Osteocyte (in vitro differentiated cells): ENCODE measurements around the gene WDR70. TPM values are rescaled to one million over a fixed set of nuclear protein-coding genes. Genes with fewer than 3 reads are reported as not detected.

Experiments
- DNase-seq: peaks from one replicate; pipeline ENCODE4 v3.0.0; 2021; ENCODE audit warnings: mixed read lengths; ENCODE audit not compliant: unreplicated experiment; ENCODE audit errors: extremely low spot score
- H3K27ac Mint-ChIP-seq: one replicate; pipeline ENCODE4 v1.8.0; 2021; ENCODE audit warnings: mild to moderate bottlenecking, mixed read lengths; ENCODE audit not compliant: unreplicated experiment
- H3K27me3 Mint-ChIP-seq: one replicate; pipeline ENCODE4 v1.8.0; 2021; ENCODE audit warnings: mixed read lengths; ENCODE audit not compliant: unreplicated experiment
- H3K36me3 Mint-ChIP-seq: one replicate; pipeline ENCODE4 v1.8.0; 2021; ENCODE audit warnings: mixed read lengths; ENCODE audit not compliant: unreplicated experiment
- H3K4me1 Mint-ChIP-seq: one replicate; pipeline ENCODE4 v1.8.0; 2021; ENCODE audit warnings: mixed read lengths; ENCODE audit not compliant: unreplicated experiment
- H3K4me3 Mint-ChIP-seq: one replicate; pipeline ENCODE4 v1.8.0; 2021; ENCODE audit warnings: mild to moderate bottlenecking, moderate library complexity, mixed read lengths; ENCODE audit not compliant: unreplicated experiment
- H3K9me3 Mint-ChIP-seq: one replicate; pipeline ENCODE4 v1.8.0; 2021; ENCODE audit warnings: mixed read lengths; ENCODE audit not compliant: unreplicated experiment
- total RNA-seq: library from RNA; stranded (reverse); gene quantifications from 2 replicates; pipeline ENCODE4 v1.2.1, GENCODE V29; 2021
- TF ChIP-seq, protein P1 (sequence below): fragments of 200-600 bp; sonication (generic); IDR thresholded peaks from 2 replicates; pipeline ENCODE4 v1.5.0; 2021; ENCODE audit warnings: antibody characterized with exemption, mild to moderate bottlenecking, moderate library complexity

WDR70 gene
- total RNA-seq, 1 donor from 2014 or later = 35.4 TPM

DNA sequence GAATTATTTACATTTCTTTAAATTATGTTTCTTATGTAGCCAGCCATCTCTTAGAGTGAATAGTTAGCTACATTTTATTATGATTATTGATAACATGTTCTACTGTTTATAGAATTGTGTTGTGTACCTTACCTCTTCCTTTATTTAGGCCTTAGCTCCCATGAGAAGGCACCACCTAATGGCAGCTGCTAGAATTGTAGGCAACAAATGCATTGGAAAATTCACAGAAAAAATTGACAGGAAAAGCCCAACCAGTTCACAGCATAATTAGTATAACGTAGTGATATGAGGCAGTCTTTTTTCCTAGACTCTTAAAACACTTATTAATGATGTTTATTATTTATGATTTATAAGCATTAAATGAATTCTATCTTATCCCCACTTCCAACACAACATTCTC is 175.8 kb downstream of the WDR70 start:
- H3K4me1 Mint-ChIP-seq = peaks cover 18% of the 10 kb centered on the region
- TF ChIP-seq, protein P1, sequence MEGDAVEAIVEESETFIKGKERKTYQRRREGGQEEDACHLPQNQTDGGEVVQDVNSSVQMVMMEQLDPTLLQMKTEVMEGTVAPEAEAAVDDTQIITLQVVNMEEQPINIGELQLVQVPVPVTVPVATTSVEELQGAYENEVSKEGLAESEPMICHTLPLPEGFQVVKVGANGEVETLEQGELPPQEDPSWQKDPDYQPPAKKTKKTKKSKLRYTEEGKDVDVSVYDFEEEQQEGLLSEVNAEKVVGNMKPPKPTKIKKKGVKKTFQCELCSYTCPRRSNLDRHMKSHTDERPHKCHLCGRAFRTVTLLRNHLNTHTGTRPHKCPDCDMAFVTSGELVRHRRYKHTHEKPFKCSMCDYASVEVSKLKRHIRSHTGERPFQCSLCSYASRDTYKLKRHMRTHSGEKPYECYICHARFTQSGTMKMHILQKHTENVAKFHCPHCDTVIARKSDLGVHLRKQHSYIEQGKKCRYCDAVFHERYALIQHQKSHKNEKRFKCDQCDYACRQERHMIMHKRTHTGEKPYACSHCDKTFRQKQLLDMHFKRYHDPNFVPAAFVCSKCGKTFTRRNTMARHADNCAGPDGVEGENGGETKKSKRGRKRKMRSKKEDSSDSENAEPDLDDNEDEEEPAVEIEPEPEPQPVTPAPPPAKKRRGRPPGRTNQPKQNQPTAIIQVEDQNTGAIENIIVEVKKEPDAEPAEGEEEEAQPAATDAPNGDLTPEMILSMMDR = peak; percentile 36
- DNase-seq = no peak
- H3K4me3 Mint-ChIP-seq = no peak overlapping the region
- no peak overlapping the region for H3K27ac Mint-ChIP-seq
- H3K36me3 Mint-ChIP-seq = no peaks in the 10 kb centered on the region
- no peaks in the 10 kb centered on the region for H3K27me3 Mint-ChIP-seq
- peaks cover 6% of the 10 kb centered on the region for H3K9me3 Mint-ChIP-seq

DNA sequence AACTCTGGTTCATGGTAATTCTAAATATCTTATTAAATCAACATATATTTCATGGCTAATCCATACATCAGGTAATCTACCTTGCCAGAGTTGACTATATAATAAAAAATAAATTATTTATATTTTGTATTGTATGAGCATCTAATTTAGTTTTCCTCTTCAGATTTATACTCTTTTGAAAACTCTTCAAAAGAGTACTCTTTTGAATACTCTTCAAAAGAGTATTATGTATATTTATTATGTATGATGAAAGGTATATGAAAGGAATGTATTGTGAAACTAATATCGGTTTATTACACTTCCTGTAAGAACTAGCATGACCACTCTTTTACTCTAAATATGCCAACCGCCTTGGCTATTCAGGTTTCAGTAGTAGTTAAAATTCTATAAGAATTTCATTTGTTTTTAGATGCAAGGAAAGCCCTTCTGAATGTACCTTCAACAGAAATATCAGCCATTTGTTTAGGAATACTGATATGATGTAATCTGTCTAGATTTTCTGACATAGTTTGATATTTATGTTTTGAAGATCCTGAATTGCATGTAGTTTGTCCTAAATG is 178.7 kb downstream of the WDR70 start:
- TF ChIP-seq, protein P1 = no peak
- peaks cover 6% of the 10 kb centered on the region for H3K9me3 Mint-ChIP-seq
- H3K27ac Mint-ChIP-seq = no peak overlapping the region
- peaks cover 5% of the 10 kb centered on the region for H3K4me1 Mint-ChIP-seq
- H3K27me3 Mint-ChIP-seq = no peaks in the 10 kb centered on the region
- H3K36me3 Mint-ChIP-seq = no peaks in the 10 kb centered on the region
- no peak for DNase-seq
- H3K4me3 Mint-ChIP-seq = no peak overlapping the region

DNA sequence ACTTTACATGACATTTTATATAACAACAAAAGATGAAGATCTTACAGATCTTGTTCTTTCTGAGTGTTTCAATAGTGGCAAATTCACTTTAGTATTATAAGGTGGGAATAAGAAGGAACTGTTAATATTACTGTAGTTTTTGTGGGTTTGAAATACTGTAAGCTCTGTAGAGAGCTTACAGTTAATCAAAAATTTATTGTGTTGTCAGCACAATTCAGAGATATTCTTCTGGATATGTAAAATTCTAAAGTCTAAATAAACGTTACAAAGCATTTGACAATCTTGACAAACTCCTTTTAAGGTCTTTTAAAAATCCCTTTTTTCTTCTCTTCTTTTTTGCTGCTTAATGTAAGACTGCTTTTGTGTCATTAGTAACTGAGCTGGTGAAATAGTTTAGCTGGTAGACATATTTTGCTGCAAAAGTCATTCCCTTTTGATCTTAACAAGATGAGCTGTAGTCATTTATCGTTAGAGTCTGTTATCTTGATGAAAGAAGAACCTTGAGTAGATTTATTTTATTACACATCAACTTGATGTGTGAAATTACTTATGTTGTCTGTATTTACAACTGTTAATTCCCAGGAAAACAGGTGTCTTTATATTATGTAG is 186.0 kb downstream of the WDR70 start:
- Mint-ChIP-seq H3K4me1 (peaks cover 3% of the 10 kb centered on the region), H3K4me3 (no peak overlapping the region), H3K9me3 (no peaks in the 10 kb centered on the region), H3K27me3 (no peaks in the 10 kb centered on the region), H3K36me3 (no peaks in the 10 kb centered on the region), H3K27ac (no peak overlapping the region)
- no peak for DNase-seq
- TF ChIP-seq, protein P1 = no peak

DNA sequence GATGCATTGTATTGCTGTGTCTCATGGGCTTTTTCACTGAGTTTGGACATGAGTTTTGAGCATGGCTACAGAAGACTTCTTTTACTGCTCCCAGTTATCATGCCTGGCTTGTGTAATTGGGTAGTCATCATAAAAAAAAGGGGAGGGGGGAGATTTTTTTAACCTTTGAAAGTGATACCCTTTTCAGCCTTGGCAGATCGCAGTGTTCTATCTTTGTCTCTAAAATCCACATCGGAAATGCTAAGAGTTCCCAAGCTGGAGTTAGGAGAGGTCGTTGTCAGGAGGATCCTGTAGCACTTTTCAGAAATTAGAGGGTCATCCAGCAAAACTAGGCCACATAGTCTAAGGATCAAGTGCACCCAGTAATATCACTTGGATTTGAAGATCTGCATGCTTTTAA is 188.4 kb downstream of the WDR70 start:
- Mint-ChIP-seq H3K27me3 (no peaks in the 10 kb centered on the region), H3K4me3 (no peak overlapping the region), H3K4me1 (peaks cover 3% of the 10 kb centered on the region), H3K27ac (no peak overlapping the region), H3K36me3 (no peaks in the 10 kb centered on the region), H3K9me3 (no peaks in the 10 kb centered on the region)
- DNase-seq = no peak
- TF ChIP-seq, protein P1 = no peak

DNA sequence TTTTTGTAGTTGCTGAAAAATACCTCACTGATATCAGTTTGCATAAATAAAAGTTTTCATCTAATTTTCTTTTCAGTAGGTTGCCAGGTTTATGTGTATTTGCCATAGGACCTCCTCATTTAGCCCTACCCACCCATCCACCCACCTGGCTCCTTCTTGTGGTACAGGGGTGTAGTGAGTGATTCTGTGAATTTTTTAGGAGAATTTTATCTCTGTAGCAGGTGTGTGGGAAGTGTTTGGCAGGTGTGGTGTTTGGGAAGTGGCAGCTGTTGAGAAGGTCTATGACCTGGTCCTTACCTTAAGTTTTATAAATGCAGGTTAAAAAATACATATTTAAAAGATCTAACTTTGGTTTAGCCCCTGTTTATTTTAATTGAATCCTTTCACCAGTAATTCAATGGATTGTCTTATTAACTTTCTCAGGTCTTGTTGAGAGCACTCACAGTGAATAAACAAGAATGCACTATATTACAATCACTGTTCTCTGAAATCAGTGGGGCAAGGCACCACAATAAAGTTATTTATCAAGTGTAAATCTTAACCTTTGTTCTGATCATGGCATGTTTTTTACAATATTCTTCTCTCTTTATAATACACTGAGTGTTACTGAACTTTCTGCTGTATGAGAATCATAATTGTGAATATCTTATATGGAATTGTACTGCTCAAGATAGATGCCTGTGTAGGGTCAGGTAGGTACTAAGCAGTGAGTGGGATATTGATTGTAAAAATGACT is 189.1 kb downstream of the WDR70 start:
- H3K27ac Mint-ChIP-seq = no peak overlapping the region
- no peaks in the 10 kb centered on the region for H3K9me3 Mint-ChIP-seq
- DNase-seq = no peak
- no peaks in the 10 kb centered on the region for H3K27me3 Mint-ChIP-seq
- H3K36me3 Mint-ChIP-seq = no peaks in the 10 kb centered on the region
- no peak overlapping the region for H3K4me3 Mint-ChIP-seq
- peaks cover 3% of the 10 kb centered on the region for H3K4me1 Mint-ChIP-seq
- TF ChIP-seq, protein P1 = no peak
